ENCODE results near the gene MXD1.

- TF ChIP-seq CTCF (IDR thresholded peaks at IDR 0.05): no peak
- TF ChIP-seq POLR2A (IDR thresholded peaks at IDR 0.05): no peak
- no peak for TF ChIP-seq POLR2AphosphoS5 (IDR thresholded peaks at IDR 0.05)
Measured at GRCh38 chr2:69937968-69938367, 23.1 kb downstream of the MXD1 start.

All from breast epithelium (tissue), 3 donors.